Gastrocnemius medialis (tissue), 4 donors: Measurements from ENCODE around the gene CLDN7.

ENCODE experiments used
- CTCF ChIP-seq, 5 experiments: fragments of 450-650 bp in 3 of 5; fragments of 200-600 bp in 2 of 5; sonication (generic) in 2 of 5; IDR thresholded peaks in 4 of 5; conservative IDR thresholded peaks in 1 of 5; 1 replicate in 4 of 5; 2 replicates in 1 of 5; pipeline ENCODE4 v1.5.1; 2016 to 2019; ENCODE audit warnings: antibody characterized with exemption in 5 of 5, mild to moderate bottlenecking in 3 of 5, moderate library complexity in 3 of 5
- POLR2A ChIP-seq, 2 donors: fragments of 450-650 bp; IDR thresholded peaks; one replicate each; pipeline ENCODE4 v1.6.1; 2017; ENCODE audit warnings: antibody characterized with exemption in 2 of 2, mild to moderate bottlenecking in 2 of 2, moderate library complexity in 2 of 2

- TF ChIP-seq CTCF (IDR thresholded peaks at IDR 0.05 in 4 of 5, conservative IDR thresholded peaks at IDR 0.05 in 1 of 5): no peak
- TF ChIP-seq POLR2A (IDR thresholded peaks at IDR 0.05): no peak
Measured at GRCh38 chr17:7263801-7264078, 1.5 kb upstream of the CLDN7 start.
